OCI-M1 (cell line): Measurements from ENCODE around the gene STK10.

Source experiments
- DNase-seq: peaks from one replicate; lab custom pipeline; 2025; lab: John Stamatoyannopoulos, UW

STK10 gene

GRCh38 chr5:172007175-172008110 lies 180.6 kb downstream of the STK10 start:
- DNase-seq, result peak; percentile 53

- peak; percentile 97 for DNase-seq
Observed at GRCh38 chr5:172006321-172007174, 181.5 kb downstream of the STK10 start, which contains the start of gene FBXW11. Gene FBXW11, minus strand, starts transcription at chr5:172006638. Its CDS starts 136 bp downstream, at chr5:172006502.

- DNase-seq, result peak; percentile 61
Observed at GRCh38 chr5:172005708-172006320, 182.2 kb downstream of the STK10 start.

- DNase-seq, result peak; percentile 55
Observed at GRCh38 chr5:172004824-172005237, 183.2 kb downstream of the STK10 start.

- DNase-seq, result peak; percentile 19
Observed at GRCh38 chr5:172003746-172004145, 184.3 kb downstream of the STK10 start.

- peak; percentile 17 for DNase-seq
Observed at GRCh38 chr5:172002840-172003512, 185.0 kb downstream of the STK10 start.

- DNase-seq, result peak; percentile 58
Observed at GRCh38 chr5:172002310-172002709, 185.7 kb downstream of the STK10 start.

- no peak for DNase-seq
Observed at GRCh38 chr5:171999877-172000276, 188.1 kb downstream of the STK10 start.

- no peak for DNase-seq
Observed at GRCh38 chr5:171999100-171999499, 188.9 kb downstream of the STK10 start.

- DNase-seq, result no peak
Observed at GRCh38 chr5:171997011-171997410, 191.0 kb downstream of the STK10 start.

- DNase-seq, result no peak
Observed at GRCh38 chr5:171992813-171993212, 195.2 kb downstream of the STK10 start.

- DNase-seq, result no peak
Observed at GRCh38 chr5:171992305-171992704, 195.7 kb downstream of the STK10 start.
